Effector CD8-positive, alpha-beta T cell (primary cell): ENCODE measurements around the gene KRTAP4-8.
"Not testable (repeated sequence)": the region's sequence is repeated elsewhere in the genome, so short reads cannot be mapped to it uniquely, and the experiment has no call there.

Source experiments
- DNase-seq: peaks from one replicate; lab custom pipeline; 2025; lab: John Stamatoyannopoulos, UW

The KRTAP4-8 gene

GRCh38 chr17:41065016-41065689 lies 32.8 kb downstream of the KRTAP4-8 start:
- not testable (repeated sequence) for DNase-seq

DNA sequence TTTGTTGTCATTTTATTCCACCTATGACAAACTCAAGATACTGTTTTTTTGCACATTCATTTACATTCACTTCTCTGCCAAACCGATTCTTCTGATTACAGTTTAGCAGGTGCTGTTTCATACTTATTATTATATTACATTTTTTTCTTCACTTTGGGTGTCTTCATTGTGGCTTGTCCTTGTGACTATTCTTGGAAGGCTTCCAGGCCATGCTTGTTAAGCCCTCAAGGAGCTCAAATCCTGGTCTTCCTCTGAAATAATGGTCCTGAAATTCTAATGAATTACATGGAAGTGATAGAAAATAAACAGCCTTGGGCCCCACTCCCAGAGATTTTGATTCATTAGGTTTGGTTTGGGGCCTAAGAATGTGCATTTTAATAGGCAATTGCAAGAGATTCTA lies 33.6 kb downstream of the KRTAP4-8 start:
- no peak for DNase-seq

- no peak for DNase-seq
These were observed 34.5 kb downstream of the KRTAP4-8 start for GRCh38 chr17:41063449-41063848.

DNA sequence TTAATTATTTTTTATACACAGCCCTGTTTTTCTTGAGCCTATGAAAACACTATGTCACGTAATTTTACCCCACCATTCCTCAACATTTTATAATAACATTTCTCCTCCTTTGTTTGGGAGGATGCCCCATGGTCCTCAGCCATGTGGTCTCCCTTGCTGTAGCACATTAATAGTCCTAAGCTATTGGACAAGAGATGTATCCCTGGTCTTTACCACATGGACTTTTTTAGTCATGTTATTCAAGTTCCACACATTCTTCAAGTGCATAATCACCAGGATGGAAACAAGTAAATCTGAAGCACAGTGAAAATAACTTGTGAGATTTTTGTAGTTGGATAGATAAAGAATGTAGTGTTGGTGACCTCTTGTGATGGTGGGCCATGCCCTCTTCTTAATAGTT lies 36.0 kb downstream of the KRTAP4-8 start:
- DNase-seq, result no peak

- DNase-seq, result no peak
These were observed 37.8 kb downstream of the KRTAP4-8 start, which contains the start of gene KRTAP2-3 for GRCh38 chr17:41060052-41060604. KRTAP2-3 (minus strand) TSS chr17:41060114; CDS start chr17:41060050, 64 bp downstream.

- not testable (repeated sequence) for DNase-seq
These were observed 38.5 kb downstream of the KRTAP4-8 start for GRCh38 chr17:41059276-41060051.

- DNase-seq, result no peak
These were observed 39.2 kb downstream of the KRTAP4-8 start for GRCh38 chr17:41058741-41059140.

DNA sequence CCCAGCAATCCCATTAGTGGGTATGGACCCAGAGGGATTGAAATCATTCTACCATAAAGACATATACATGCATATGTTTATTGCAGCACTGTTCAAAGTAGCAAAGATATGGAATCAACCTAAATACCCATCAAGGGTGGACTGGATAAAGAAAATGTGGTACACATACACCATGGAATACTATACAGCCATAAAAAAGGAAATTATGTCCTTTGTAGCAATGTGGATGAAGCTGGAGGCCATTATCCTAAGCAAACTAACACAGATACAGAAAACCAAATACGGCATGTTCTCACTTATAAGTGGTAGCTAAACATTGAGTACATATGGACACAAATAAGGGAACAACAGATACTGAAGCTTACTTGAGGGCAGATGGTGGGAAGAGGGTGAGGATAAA lies 40.4 kb downstream of the KRTAP4-8 start:
- DNase-seq, result no peak

- DNase-seq, result not testable (repeated sequence)
These were observed 42.8 kb downstream of the KRTAP4-8 start, which contains the start of gene KRTAP2-2 for GRCh38 chr17:41055130-41055529. KRTAP2-2 (minus strand) TSS chr17:41055230; CDS start chr17:41055211, 19 bp downstream.

- not testable (repeated sequence) for DNase-seq
These were observed 43.4 kb downstream of the KRTAP4-8 start for GRCh38 chr17:41054556-41054955.

GRCh38 chr17:41054025-41054424 lies 43.9 kb downstream of the KRTAP4-8 start:
- no peak for DNase-seq

DNA sequence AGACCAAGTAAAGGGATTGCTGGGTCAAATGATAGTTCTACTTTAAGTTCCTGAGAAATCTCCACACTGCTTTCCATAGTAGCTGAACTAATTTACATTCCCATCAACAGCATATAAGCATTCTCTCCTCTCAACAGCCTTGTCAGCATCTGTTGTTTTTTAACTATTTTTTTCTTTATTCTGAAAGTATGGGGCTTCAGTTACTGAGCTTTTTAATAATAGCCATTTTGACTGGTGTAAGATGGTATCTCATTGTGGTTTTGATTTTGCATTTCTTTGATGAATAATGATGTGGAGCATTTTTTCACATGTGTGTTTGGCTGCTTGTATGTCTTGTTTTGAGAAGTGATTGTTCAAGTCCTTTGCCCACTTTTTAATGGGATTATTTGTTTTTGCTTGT lies 45.4 kb downstream of the KRTAP4-8 start:
- DNase-seq, result no peak

DNA sequence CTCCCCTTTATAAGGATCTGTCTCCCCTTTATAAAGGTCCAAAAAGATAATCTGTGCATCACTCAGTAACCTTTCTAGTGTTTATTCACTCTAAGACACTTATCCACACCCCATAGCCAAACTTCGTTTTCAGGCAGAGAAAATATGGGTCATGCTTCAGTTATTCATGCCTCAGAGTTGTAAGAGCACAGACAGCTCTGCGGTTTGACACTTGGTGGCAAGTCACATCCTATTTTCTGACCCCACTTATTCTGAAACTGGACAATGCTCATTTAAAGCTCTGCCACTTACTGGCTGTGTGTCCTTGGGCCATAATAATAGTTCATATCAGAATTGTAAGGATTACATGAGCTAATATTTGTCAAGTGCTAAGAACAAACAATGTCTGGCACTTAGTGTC lies 48.8 kb downstream of the KRTAP4-8 start:
- no peak for DNase-seq

GRCh38 chr17:41048441-41048840 lies 49.5 kb downstream of the KRTAP4-8 start:
- DNase-seq, result no peak
